Chondrocyte (in vitro differentiated cells): ENCODE results near the gene SLC7A9. TPM values are rescaled to one million over a fixed set of nuclear protein-coding genes. Genes with fewer than 3 reads are reported as not detected.

ENCODE experiments used
- DNase-seq: peaks from one replicate; pipeline ENCODE4 v3.0.0; 2021; ENCODE audit warnings: mixed read lengths, low spot score
- H3K27ac Mint-ChIP-seq: one replicate; pipeline ENCODE4 v1.8.0; 2021; ENCODE audit warnings: mild to moderate bottlenecking, moderate library complexity, mixed read lengths; ENCODE audit not compliant: unreplicated experiment
- H3K27me3 Mint-ChIP-seq: 2 replicates; pipeline ENCODE4 v1.8.0; 2021; ENCODE audit warnings: low read depth, mixed read lengths
- H3K36me3 Mint-ChIP-seq: 2 replicates; pipeline ENCODE4 v1.8.0; 2021; ENCODE audit warnings: low read depth, mixed read lengths
- H3K4me1 Mint-ChIP-seq: 2 replicates; pipeline ENCODE4 v1.8.0; 2021; ENCODE audit warnings: low read depth, mild to moderate bottlenecking, mixed read lengths
- H3K4me3 Mint-ChIP-seq: one replicate; pipeline ENCODE4 v1.8.0; 2021; ENCODE audit warnings: mild to moderate bottlenecking, moderate library complexity, mixed read lengths; ENCODE audit not compliant: unreplicated experiment
- H3K9me3 Mint-ChIP-seq: 2 replicates; pipeline ENCODE4 v1.8.0; 2021; ENCODE audit warnings: low read depth, mixed read lengths
- total RNA-seq: library from RNA; stranded (reverse); gene quantifications from 3 replicates; pipeline ENCODE4 v1.2.1, GENCODE V29; 2021
- TF ChIP-seq, protein P1 (sequence below): fragments of 200-600 bp; sonication (generic); IDR thresholded peaks from 2 replicates; pipeline ENCODE4 v1.5.0; 2021; ENCODE audit warnings: antibody characterized with exemption, mild to moderate bottlenecking, moderate library complexity

SLC7A9 gene
- total RNA-seq, 1 donor from 2014 or later: 0.35 TPM

DNA sequence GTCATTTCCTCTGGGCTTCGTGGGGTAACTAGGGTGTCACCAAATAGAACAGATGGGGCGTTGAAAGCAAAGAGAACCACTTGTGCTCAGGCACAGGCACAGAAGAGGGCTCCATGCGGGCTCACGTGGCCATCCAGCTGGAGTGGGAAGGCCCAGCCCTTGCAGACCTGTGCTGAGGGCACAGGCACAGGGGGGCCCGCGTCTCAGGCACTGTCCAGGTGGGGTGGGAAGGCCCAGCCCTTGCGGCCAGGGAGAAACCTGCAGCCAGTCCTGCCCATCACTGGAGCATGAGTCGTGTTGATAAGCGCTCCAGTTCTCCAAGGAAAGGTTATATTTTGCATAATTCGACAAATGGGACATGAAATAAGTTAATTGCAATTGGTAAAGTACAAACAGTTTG, 57.5 kb downstream of the SLC7A9 start:
- H3K4me1 Mint-ChIP-seq: no peaks in the 10 kb centered on the region
- TF ChIP-seq, protein P1, sequence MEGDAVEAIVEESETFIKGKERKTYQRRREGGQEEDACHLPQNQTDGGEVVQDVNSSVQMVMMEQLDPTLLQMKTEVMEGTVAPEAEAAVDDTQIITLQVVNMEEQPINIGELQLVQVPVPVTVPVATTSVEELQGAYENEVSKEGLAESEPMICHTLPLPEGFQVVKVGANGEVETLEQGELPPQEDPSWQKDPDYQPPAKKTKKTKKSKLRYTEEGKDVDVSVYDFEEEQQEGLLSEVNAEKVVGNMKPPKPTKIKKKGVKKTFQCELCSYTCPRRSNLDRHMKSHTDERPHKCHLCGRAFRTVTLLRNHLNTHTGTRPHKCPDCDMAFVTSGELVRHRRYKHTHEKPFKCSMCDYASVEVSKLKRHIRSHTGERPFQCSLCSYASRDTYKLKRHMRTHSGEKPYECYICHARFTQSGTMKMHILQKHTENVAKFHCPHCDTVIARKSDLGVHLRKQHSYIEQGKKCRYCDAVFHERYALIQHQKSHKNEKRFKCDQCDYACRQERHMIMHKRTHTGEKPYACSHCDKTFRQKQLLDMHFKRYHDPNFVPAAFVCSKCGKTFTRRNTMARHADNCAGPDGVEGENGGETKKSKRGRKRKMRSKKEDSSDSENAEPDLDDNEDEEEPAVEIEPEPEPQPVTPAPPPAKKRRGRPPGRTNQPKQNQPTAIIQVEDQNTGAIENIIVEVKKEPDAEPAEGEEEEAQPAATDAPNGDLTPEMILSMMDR: no peak
- no peak overlapping the region for H3K27ac Mint-ChIP-seq
- peaks cover 27% of the 10 kb centered on the region for H3K27me3 Mint-ChIP-seq
- H3K4me3 Mint-ChIP-seq: no peak overlapping the region
- no peaks in the 10 kb centered on the region for H3K9me3 Mint-ChIP-seq
- H3K36me3 Mint-ChIP-seq: no peaks in the 10 kb centered on the region
- DNase-seq: no peak

DNA sequence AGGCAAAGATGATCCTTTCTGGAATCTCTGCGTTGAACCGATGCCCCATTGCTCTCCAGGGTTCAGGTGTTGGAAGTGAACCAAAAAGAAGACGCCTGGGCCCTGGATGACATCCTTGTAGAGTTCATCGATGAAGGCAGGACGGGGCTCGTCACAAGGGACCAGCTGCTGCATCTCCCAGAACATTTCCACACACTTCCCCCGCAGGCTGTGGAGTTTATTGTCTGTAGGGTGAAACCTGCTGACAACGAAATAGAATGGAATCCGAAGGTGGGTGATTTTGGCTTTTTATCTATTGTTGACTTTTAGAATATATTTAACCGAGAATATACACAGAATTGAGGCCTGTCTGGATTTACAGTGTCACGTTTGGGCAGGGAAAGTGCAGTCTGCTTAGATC, 58.4 kb downstream of the SLC7A9 start:
- Mint-ChIP-seq H3K4me1 (no peaks in the 10 kb centered on the region), H3K27ac (no peak overlapping the region), H3K36me3 (no peaks in the 10 kb centered on the region), H3K4me3 (no peak overlapping the region), H3K9me3 (no peaks in the 10 kb centered on the region), H3K27me3 (peaks cover 22% of the 10 kb centered on the region)
- TF ChIP-seq, protein P1: no peak
- no peak for DNase-seq

DNA sequence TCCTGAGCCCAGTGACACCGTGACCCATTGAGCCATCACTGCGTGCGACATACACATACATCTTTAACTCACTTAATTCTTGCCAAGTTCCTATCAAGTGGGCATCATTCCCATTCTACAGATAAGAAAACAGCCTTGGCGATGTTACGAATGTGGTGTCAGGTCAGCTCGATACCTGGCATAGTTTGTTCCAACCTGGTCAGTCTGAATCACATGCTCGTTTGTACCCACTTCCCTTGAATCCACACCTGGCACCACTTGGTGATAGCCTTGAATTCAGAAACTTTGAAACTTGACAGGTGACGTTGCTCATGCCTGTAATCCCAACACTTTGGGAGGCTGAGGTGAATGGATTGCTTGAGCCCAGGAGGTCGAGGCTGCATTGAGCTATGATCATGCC, 59.1 kb downstream of the SLC7A9 start:
- no peak overlapping the region for H3K4me3 Mint-ChIP-seq
- no peak for DNase-seq
- H3K4me1 Mint-ChIP-seq: no peaks in the 10 kb centered on the region
- peaks cover 20% of the 10 kb centered on the region for H3K27me3 Mint-ChIP-seq
- TF ChIP-seq, protein P1: no peak
- no peaks in the 10 kb centered on the region for H3K36me3 Mint-ChIP-seq
- no peak overlapping the region for H3K27ac Mint-ChIP-seq
- H3K9me3 Mint-ChIP-seq: no peaks in the 10 kb centered on the region

DNA sequence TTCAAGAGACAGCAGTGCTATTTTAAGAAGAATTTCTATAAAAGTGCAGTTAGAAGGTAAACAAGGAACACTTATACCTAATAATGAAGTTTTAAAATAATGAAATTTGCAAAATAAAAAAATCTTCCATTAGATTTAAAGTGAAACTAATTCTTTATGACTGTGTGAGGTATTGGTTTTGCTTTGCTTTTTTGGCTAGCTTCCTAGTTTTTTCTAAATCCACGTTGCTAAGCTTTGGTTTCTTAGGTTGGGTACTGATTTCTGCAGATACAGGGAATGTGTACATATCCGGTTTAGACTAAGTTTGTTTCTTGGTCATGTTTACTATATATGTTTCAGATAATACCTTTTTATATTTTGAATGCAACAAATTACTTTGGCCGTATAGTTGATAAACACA, 59.8 kb downstream of the SLC7A9 start:
- no peak for DNase-seq

DNA sequence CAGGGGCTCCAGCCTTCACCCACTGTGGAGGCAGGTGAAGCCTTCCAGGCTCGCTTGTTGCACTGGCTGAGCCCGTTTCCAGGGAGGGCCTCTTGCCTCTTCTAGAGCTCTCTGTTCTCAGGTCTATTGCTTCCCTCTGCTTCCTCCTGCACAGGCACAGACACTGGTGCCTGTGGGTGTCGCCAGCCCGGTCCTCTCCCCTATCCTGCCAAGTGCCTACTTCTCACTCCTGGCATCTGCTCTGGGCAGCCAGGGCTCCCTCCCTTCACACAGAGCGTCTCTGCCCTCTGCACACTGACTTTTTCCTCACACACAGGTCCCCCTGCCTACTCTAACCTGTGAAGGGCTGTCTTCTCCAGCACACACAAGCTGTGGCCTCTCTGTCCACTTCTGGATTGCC, 60.3 kb downstream of the SLC7A9 start:
- DNase-seq: no peak
- Mint-ChIP-seq H3K4me1 (no peaks in the 10 kb centered on the region), H3K36me3 (no peaks in the 10 kb centered on the region), H3K4me3 (no peak overlapping the region), H3K27me3 (peaks cover 20% of the 10 kb centered on the region), H3K27ac (no peak overlapping the region), H3K9me3 (no peaks in the 10 kb centered on the region)
- TF ChIP-seq, protein P1: no peak

More for the DNA sequence above, 59.8 kb downstream of the SLC7A9 start:
- no peaks in the 10 kb centered on the region for H3K36me3 Mint-ChIP-seq
- no peaks in the 10 kb centered on the region for H3K4me1 Mint-ChIP-seq
- H3K27ac Mint-ChIP-seq: no peak overlapping the region
- TF ChIP-seq, protein P1: no peak
- peaks cover 20% of the 10 kb centered on the region for H3K27me3 Mint-ChIP-seq
- no peak overlapping the region for H3K4me3 Mint-ChIP-seq
- H3K9me3 Mint-ChIP-seq: no peaks in the 10 kb centered on the region
